T-helper 1 cell (primary cell): Measurements from ENCODE around the gene SMARCA1.
"Not testable (repeated sequence)": the region's sequence is repeated elsewhere in the genome, so short reads cannot be mapped to it uniquely, and the experiment has no call there.

ENCODE experiments used
- DNase-seq, 5 donors: peaks; one replicate each; pipeline ENCODE4 v3.0.0-alpha.2; 2012 to 2020
- total RNA-seq, 4 donors: gene quantifications; one replicate each; lab custom pipeline; 2026; lab: John Stamatoyannopoulos, UW

SMARCA1 gene, protein sequence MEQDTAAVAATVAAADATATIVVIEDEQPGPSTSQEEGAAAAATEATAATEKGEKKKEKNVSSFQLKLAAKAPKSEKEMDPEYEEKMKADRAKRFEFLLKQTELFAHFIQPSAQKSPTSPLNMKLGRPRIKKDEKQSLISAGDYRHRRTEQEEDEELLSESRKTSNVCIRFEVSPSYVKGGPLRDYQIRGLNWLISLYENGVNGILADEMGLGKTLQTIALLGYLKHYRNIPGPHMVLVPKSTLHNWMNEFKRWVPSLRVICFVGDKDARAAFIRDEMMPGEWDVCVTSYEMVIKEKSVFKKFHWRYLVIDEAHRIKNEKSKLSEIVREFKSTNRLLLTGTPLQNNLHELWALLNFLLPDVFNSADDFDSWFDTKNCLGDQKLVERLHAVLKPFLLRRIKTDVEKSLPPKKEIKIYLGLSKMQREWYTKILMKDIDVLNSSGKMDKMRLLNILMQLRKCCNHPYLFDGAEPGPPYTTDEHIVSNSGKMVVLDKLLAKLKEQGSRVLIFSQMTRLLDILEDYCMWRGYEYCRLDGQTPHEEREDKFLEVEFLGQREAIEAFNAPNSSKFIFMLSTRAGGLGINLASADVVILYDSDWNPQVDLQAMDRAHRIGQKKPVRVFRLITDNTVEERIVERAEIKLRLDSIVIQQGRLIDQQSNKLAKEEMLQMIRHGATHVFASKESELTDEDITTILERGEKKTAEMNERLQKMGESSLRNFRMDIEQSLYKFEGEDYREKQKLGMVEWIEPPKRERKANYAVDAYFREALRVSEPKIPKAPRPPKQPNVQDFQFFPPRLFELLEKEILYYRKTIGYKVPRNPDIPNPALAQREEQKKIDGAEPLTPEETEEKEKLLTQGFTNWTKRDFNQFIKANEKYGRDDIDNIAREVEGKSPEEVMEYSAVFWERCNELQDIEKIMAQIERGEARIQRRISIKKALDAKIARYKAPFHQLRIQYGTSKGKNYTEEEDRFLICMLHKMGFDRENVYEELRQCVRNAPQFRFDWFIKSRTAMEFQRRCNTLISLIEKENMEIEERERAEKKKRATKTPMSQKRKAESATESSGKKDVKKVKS
- total RNA-seq = 0.12 to 0.39 (median 0.29) reads per million in 4 donors

GRCh38 chrX:129523079-129523911 is at the start of gene SMARCA1:
TSS of gene SMARCA1 (minus strand) at chrX:129523490. CDS start at chrX:129523370, 120 bp downstream.
- DNase-seq = peak in 1 of 5 donors; percentile 7

GRCh38 chrX:129572422-129572821 is 49.1 kb upstream of the SMARCA1 start:
- no peak for DNase-seq

DNA sequence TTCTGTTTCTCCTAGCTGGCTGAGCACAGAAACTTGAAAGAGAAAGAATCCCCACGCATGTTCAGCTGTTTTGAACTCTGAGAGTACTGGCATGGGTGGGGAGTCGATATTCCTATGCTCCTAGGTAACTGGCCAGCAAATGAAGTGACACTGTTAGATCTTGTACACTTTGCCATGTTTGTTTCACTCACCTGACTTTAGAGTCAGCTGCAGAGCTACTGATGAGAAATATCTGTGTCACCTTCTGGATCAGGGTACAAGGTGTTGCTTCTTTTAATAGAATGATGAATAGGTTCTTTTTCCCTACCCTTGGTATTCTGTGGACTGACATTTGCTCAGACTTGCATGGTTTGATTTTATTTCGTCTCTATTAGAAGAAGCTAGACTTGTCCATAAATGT is 45.1 kb upstream of the SMARCA1 start:
- DNase-seq = no peak

DNA sequence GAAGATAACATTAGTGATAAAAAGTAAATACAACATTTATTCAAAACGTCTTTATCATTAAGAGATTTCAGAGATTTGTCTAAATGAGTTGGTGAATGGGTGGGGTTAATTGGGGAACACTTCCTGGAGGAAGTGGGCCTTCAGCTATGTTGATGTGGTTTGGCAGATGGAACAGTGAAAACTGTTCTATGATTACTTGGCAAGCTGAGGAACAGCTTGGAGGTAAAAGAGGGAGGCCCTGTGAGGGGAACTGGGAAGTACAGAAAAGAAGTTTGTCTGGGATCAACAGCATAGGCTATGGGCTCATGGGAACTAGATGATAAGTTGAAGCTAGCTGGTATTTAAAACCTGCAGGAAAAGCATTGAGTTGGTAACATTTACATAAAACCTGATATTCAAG is 42.8 kb upstream of the SMARCA1 start:
- no peak for DNase-seq

DNA sequence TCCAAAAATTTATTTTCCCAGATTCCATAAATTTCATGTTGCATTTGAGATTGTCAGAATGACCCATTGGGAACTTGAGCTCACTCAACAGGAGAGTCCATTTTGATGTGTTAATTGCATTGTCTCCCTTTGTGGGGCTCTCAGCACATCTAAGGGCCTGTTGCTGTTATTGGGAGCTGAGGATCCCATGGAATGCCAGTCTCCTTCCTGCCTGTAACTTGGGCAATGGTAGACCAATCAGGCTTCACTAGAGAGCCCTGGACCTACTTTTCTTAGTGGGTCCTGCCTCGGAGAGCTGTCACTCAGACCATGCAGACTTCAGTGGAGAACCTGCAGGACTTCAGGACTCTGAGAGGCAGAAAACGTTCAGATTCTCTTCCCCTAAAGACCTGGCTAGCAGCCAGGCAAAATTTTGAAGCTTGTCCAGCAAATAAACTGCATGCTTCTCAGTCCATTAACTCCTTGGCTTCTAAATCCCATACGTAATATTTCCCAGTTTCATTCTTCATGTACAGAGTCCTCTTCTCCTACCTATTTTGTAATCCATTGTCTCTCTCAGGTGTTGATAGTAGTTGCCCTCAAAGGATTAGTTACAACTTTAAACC is 41.9 kb upstream of the SMARCA1 start:
- no peak for DNase-seq

DNA sequence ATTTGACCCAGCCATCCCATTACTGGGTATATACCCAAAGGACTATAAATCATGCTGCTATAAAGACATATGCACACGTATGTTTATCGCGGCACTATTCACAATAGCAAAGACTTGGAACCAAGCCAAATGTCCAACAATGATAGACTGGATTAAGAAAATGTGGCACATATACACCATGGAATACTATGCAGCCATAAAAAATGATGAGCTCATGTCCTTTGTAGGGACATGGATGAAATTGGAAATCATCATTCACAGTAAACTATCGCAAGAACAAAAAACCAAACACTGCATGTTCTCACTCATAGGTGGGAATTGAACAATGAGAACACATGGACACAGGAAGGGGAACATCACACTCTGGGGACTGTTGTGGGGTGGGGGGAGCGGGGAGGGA is 41.1 kb upstream of the SMARCA1 start:
- DNase-seq = not testable (repeated sequence)

- no peak for DNase-seq
These were observed 38.2 kb upstream of the SMARCA1 start for GRCh38 chrX:129561453-129561852.

GRCh38 chrX:129559783-129560182 is 36.5 kb upstream of the SMARCA1 start:
- no peak for DNase-seq

DNA sequence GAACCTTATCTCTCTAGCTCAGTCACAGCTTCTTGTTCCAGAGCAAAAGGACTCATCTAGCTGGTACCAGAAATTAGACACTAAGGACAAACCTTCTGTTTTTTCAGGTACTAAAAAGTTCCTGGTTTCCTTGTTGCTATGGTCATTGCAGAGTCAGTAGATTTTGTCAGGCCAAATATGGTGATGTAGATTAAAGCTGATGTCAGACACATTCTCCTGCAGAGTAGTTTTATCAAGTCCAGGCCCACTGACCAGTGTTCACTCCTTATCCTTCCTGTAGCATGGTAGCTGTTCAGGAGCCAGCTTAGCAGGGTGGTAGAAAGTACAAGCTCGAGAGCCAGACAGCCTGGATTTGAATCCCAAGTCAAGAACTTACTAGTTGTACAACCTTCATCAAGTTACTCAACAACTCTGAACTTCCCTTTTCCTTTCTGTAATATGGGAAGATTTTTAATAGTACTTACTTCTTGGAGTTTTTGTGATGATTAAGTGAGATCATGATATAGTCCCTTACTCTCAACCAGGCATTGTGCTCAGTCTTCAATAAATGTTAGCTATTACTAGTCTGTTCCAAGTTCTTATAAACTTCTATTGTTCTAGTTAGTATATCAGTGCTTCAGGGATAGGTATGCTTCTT is 34.7 kb upstream of the SMARCA1 start:
- DNase-seq = no peak

DNA sequence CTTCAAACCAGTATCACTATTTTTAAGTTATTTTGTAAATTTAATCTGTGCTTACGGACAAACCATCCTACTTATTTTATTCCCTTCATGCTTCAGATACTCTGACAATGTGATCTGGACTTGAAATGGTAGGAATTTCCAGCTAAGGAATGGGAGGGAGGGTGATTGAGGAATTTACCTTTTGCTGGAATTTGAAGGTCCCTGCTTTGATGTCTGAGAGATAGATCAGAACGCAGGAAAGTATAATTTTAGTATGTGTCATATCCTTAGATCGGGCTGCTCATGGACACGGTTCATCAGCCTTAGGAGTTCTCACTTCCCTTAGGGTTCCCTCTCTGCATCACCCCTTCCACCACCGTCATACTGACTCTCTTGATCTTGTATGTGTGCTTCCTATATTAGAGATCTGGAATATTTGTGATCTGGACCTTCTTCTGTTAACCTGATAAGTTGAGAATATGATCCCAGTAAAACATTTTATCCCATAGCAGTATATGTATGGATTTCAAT is 33.6 kb upstream of the SMARCA1 start:
- DNase-seq = no peak

DNA sequence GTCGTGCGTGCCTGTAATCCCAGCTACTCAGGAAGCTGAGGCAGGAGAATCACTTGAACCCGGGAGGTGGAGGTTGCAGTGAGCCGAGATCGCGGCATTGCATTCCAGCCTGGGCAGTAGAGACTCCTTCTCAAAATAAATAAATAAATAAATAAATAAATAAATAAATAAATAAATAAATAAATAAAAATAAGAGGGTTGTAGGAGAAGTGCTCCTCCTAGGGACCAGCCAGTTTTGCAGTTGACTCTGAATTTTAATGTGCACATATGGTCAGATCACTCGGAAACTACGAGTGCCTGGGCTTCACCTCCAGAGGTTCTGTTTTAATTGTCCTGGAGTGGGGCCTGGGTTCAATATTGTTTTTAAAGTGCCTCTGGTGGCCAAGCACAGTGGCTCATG is 31.5 kb upstream of the SMARCA1 start:
- DNase-seq = not testable (repeated sequence)

DNA sequence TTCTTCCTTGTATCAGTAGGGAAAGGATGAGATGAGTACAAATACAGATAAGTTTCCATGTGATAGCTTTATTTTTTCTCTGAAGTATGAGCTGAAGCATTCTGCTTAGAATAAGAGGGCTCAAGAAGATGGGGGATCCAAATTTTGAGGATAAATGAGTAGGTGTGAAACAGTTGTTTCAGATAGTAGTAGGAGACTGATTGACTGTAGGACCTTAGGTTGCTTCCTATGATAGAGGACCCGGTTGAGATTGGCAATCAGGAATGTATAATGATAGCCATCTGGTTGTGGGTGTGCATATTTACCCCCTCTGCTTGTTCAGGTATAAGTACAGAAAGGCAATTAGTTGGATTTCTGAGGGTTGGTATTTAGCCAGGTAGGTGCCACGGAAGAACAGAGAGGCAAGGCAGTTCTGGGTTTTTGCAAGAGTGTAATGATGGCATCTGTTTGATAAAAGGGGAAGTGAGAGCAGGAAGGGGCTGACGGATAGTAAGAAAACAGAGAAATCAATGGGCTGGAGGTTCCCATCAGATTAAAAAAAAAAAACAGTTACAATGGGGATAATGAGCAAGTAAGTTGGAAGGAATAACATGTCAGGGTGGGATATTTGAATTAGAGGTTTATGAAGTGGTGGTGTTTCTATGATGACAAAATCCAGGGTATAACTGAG is 30.5 kb upstream of the SMARCA1 start:
- DNase-seq = no peak

DNA sequence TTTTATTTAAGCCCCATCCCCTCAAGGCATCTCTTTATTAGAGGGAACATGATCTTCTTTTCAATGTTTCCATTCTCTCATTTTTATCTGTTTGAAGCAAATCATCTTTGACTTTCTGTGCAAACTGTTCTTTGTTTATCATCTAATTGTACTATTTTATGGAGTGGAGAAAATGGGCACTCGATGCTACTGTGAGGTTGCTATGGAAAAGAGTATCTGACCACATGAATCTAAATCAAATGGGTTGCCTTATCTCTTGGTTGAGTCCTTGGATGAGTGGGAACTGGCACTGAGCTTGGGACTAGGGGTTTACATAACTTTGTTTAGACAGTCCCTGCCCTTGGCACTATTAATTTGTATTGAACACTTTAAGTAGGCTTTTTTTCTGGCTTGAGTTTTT is 25.8 kb upstream of the SMARCA1 start:
- no peak for DNase-seq

DNA sequence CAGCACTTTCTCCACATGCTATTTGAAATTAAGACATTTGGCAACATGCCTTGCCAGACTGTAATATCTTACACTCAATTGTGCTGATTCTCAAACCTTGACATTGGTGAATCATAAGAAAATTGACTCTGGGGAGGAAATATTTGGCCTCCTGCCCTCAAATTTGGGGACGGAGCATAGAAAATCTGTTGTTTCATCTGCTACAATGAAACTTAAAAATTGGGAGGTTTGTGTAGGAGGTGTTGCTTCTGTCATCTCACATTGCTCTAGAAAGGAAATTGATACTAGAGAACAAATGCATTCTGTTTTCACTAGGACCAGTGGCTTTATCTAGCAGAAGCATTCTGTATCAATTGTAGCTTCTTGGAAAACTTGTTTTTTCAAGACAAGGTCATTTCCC is 22.1 kb upstream of the SMARCA1 start:
- no peak for DNase-seq

DNA sequence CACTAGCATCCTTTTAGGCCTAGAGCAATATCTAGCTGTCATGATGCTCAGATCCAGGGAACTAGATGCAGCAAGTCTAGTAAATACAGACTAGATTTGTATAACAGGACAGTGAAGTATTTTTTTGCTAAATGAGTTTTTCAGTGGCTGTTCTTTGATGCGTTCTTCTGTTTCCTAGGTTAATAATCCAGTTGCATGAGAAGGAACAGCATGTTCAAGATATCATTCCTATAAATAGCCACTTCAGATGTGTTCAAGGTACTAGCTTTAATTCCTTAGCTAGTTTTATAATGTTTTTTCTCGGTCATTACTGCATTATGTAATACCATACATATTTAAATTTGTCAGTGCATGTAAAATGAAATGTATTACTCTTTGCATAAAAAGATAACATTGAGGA is 21.5 kb upstream of the SMARCA1 start:
- no peak for DNase-seq

GRCh38 chrX:129540722-129541184 is 17.5 kb upstream of the SMARCA1 start:
- DNase-seq = no peak

GRCh38 chrX:129540068-129540653 is 16.9 kb upstream of the SMARCA1 start, which contains the start of gene OCRL:
TSS of gene OCRL (plus strand) at chrX:129540259. CDS start at chrX:129540440, 181 bp downstream.
- peak in 3 of 5 donors; percentile 26 to 46 (median 32) for DNase-seq

GRCh38 chrX:129534816-129535578 is 11.7 kb upstream of the SMARCA1 start:
- DNase-seq = no peak

DNA sequence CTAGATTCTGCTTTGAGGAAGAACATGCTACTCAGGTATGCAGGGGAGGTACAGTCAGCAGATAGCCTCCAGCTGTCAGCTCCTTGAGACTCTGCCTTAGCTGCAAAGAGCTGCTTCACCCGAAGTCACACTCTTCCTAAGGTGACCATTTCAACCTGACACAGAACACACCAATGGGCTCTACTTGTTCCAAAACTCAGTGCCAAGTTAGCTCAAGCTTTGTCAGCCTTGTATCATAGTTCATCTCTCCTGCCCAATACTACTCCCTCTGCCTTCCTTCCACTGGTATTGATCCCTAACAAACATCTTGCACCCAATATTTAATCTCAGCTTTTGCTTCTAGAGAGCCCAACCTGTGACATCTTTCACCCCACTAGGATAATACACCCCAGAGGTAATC is 7.8 kb upstream of the SMARCA1 start:
- no peak for DNase-seq
